KMS-11 (cell line): ENCODE results near the gene BTBD17.

ENCODE experiments used
- H2AFZ ChIP-seq: fragments of 200-600 bp; sonication (generic); 2 replicates; pipeline ENCODE4 v1.6.1; 2016; ENCODE audit warnings: antibody characterized with exemption, mixed run types, low read depth
- H3K27ac ChIP-seq: fragments of 200-600 bp; sonication (generic); 2 replicates; pipeline ENCODE4 v1.6.1; 2016; ENCODE audit warnings: mild to moderate bottlenecking, mixed run types
- H3K27me3 ChIP-seq: fragments of 200-600 bp; sonication (generic); 2 replicates; pipeline ENCODE4 v1.6.1; 2017; ENCODE audit warnings: mild to moderate bottlenecking, low read depth, mixed run types, moderate library complexity; ENCODE audit not compliant: insufficient read depth
- H3K36me3 ChIP-seq: fragments of 200-600 bp; sonication (generic); 2 replicates; pipeline ENCODE4 v1.6.1; 2017; ENCODE audit warnings: mild to moderate bottlenecking, mixed run types; ENCODE audit not compliant: insufficient read depth
- H3K4me1 ChIP-seq: fragments of 200-600 bp; sonication (generic); 2 replicates; pipeline ENCODE4 v1.6.1; 2016; ENCODE audit warnings: mild to moderate bottlenecking, low read depth, mixed run types; ENCODE audit not compliant: poor library complexity, severe bottlenecking
- H3K4me2 ChIP-seq: fragments of 200-600 bp; sonication (generic); 2 replicates; pipeline ENCODE4 v1.7.0; 2016; ENCODE audit warnings: mild to moderate bottlenecking, mixed run types
- H3K4me3 ChIP-seq: fragments of 200-600 bp; sonication (generic); IDR thresholded peaks from 2 replicates; pipeline ENCODE4 v1.6.1; 2017; ENCODE audit warnings: low read depth, low read length, mixed read lengths; ENCODE audit not compliant: insufficient read depth
- H3K79me2 ChIP-seq: fragments of 200-600 bp; sonication (generic); 2 replicates; pipeline ENCODE4 v1.6.1; 2016; ENCODE audit warnings: low read depth, mixed run types; ENCODE audit not compliant: insufficient read depth
- H3K9ac ChIP-seq: fragments of 200-600 bp; sonication (generic); 2 replicates; pipeline ENCODE4 v1.6.1; 2016; ENCODE audit warnings: mild to moderate bottlenecking, mixed run types
- H4K20me1 ChIP-seq: fragments of 200-600 bp; sonication (generic); 2 replicates; pipeline ENCODE4 v1.6.1; 2016; ENCODE audit warnings: mild to moderate bottlenecking, mixed run types; ENCODE audit not compliant: insufficient read depth
- TF ChIP-seq, protein P1 (sequence below): fragments of 200-600 bp; sonication (generic); conservative IDR thresholded peaks from 2 replicates; pipeline ENCODE4 v1.6.1; 2017; ENCODE audit warnings: low read depth, mild to moderate bottlenecking, antibody characterized with exemption, low read length, moderate library complexity, mixed read lengths

BTBD17 gene

DNA sequence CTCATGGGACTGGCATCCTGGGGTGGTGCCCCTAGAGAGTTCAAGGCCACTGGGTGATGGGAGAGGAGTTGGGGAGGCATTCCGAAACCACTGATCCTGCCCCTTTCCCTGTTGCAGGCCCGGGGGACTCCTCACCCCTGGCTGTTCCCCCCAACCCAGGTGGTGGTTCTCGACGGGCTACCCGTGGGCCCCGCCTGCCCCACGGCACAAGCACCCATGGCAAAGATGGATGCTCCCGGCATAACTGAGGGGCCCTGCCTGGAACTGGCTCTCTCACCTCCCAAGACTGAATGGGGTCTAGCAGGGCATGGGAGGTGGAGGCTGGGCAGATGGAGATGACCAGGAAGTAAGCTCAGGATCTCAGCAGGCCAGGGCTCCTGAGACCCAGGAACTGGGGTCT lies 6.6 kb downstream of the BTBD17 start:
- H3K9ac ChIP-seq = no peak overlapping the region
- H3K4me3 ChIP-seq = no peak overlapping the region
- H3K4me2 ChIP-seq = no peak overlapping the region
- H3K36me3 ChIP-seq = no peaks in the 10 kb centered on the region
- H3K27me3 ChIP-seq = peaks cover 51% of the 10 kb centered on the region; the same call in 1 of the 2 replicates
- TF ChIP-seq, protein P1, sequence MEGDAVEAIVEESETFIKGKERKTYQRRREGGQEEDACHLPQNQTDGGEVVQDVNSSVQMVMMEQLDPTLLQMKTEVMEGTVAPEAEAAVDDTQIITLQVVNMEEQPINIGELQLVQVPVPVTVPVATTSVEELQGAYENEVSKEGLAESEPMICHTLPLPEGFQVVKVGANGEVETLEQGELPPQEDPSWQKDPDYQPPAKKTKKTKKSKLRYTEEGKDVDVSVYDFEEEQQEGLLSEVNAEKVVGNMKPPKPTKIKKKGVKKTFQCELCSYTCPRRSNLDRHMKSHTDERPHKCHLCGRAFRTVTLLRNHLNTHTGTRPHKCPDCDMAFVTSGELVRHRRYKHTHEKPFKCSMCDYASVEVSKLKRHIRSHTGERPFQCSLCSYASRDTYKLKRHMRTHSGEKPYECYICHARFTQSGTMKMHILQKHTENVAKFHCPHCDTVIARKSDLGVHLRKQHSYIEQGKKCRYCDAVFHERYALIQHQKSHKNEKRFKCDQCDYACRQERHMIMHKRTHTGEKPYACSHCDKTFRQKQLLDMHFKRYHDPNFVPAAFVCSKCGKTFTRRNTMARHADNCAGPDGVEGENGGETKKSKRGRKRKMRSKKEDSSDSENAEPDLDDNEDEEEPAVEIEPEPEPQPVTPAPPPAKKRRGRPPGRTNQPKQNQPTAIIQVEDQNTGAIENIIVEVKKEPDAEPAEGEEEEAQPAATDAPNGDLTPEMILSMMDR = no peak
- no peaks in the 10 kb centered on the region for H4K20me1 ChIP-seq
- H3K79me2 ChIP-seq = no peaks in the 10 kb centered on the region
- H3K27ac ChIP-seq = no peak overlapping the region
- H2AFZ ChIP-seq = no peak overlapping the region
- no peaks in the 10 kb centered on the region for H3K4me1 ChIP-seq

DNA sequence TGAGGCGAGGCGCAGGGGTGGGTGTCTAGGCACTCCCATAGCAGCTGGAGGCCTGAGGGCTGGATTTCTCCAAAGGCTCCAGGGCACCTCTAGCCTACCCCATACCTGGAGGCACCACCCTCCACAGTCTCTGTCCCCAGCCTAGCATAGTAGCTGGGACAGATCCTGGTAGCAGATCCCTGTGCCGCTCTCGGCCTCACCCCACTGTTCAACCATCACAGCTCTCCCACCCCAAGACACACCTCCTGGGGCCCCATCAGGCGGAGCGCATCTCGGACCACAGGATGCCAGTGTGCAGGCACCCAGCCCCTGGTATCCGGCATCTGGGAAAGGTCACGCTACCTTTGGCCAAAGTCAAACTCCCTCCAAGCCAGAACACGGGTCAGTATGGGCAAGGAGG lies 7.1 kb downstream of the BTBD17 start:
- no peak overlapping the region for H2AFZ ChIP-seq
- no peaks in the 10 kb centered on the region for H3K4me1 ChIP-seq
- no peak overlapping the region for H3K4me3 ChIP-seq
- peaks cover 52% of the 10 kb centered on the region; the same call in 1 of the 2 replicates for H3K27me3 ChIP-seq
- H3K9ac ChIP-seq = no peak overlapping the region
- no peaks in the 10 kb centered on the region for H4K20me1 ChIP-seq
- TF ChIP-seq, protein P1 = no peak
- no peaks in the 10 kb centered on the region for H3K36me3 ChIP-seq
- no peak overlapping the region for H3K4me2 ChIP-seq
- no peak overlapping the region for H3K27ac ChIP-seq
- H3K79me2 ChIP-seq = no peaks in the 10 kb centered on the region

DNA sequence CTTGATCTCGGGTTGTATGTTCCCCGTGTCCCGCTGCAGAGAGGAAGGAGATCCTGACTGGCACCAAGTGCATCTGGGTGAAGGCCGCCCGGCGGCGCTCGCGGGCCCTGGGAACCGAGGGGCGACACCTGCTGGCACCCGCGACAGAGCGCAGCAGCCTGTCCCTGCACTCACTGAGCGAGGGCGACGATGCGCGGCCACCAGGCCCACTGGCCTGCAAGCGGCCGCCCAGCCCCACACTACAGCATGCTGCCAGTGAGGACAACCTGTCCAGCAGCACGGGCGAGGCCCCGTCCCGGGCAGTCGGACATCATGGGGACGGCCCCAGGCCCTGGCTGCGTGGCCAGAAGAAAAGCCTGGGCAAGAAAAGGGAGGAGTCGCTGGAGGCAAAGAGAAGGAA lies 7.5 kb downstream of the BTBD17 start:
- Histone ChIP-seq H3K9ac (no peak overlapping the region), H3K4me1 (no peaks in the 10 kb centered on the region), H3K79me2 (no peaks in the 10 kb centered on the region), H3K27me3 (peaks cover 53% of the 10 kb centered on the region; the same call in 1 of the 2 replicates), H3K27ac (no peak overlapping the region), H2AFZ (no peak overlapping the region), H3K4me2 (no peak overlapping the region), H3K4me3 (no peak overlapping the region), H4K20me1 (no peaks in the 10 kb centered on the region), H3K36me3 (no peaks in the 10 kb centered on the region)
- TF ChIP-seq, protein P1 = 0 out of 2 replicates have a peak, but pooled peaks have one; percentile 23

DNA sequence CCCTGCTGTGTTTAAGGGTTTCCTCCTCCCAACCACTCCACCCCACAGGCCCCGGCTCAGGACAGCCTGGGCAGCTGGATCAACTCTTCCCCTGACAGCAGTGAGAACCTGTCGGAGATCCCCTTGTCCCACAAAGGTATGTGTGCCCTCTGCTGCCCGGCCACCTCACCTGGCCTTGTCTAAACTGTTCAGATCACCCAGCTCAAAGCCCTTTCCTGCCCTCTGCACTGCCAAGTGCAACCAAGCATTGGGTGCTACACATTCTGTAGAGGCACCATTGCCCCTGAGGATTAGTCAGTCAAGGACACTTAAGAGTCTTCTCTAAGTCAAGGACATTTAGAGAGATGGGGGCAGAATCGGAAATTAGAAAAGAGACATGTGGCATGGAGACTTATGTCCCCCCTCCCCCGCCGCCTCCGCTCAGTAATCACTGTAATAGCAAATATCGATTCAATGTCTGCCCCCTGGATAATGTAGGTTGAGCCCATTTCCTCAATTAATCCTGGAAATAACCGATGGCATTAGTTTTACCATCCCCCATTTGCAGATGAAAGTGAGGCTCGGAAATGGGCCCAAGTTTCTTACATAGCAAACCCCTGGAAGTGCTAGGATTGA lies 8.1 kb downstream of the BTBD17 start:
- Histone ChIP-seq H3K4me2 (no peak overlapping the region), H3K27me3 (peaks cover 53% of the 10 kb centered on the region; the same call in 1 of the 2 replicates), H3K9ac (no peak overlapping the region)

More for the DNA sequence above, 8.1 kb downstream of the BTBD17 start:
- H3K36me3 ChIP-seq = no peaks in the 10 kb centered on the region
- H3K4me1 ChIP-seq = no peaks in the 10 kb centered on the region
- no peaks in the 10 kb centered on the region for H4K20me1 ChIP-seq
- no peak overlapping the region for H3K4me3 ChIP-seq
- H2AFZ ChIP-seq = no peak overlapping the region
- TF ChIP-seq, protein P1 = no peak
- no peak overlapping the region for H3K27ac ChIP-seq
- no peaks in the 10 kb centered on the region for H3K79me2 ChIP-seq
